ENCODE measurements around the gene CACNA1C.
"Not testable (repeated sequence)": the region's sequence is repeated elsewhere in the genome, so short reads cannot be mapped to it uniquely, and the experiment has no call there.

CACNA1C gene

DNA sequence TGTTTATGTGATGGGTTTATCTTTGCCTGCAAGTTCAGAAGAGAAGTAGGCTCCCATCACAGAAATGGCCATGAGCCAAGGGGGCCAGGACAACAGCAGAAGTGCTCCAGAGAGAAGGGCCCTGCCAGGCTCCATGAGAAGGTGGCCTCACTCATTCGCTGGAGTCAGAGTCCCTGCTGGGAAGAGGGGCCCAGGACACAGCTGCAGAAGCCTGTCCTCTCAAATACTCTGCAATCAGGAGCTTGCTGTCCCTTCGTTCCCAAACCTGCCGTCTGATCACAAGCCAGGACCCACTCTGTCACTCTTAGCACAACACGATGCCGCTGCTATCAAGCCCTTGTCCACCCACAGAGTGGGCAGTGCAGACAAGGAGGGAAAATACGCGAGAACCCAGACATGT lies 435.8 kb downstream of the CACNA1C start:
- no peak for DNase-seq (ENCODE audit: low spot score)
- TF ChIP-seq, protein P1, sequence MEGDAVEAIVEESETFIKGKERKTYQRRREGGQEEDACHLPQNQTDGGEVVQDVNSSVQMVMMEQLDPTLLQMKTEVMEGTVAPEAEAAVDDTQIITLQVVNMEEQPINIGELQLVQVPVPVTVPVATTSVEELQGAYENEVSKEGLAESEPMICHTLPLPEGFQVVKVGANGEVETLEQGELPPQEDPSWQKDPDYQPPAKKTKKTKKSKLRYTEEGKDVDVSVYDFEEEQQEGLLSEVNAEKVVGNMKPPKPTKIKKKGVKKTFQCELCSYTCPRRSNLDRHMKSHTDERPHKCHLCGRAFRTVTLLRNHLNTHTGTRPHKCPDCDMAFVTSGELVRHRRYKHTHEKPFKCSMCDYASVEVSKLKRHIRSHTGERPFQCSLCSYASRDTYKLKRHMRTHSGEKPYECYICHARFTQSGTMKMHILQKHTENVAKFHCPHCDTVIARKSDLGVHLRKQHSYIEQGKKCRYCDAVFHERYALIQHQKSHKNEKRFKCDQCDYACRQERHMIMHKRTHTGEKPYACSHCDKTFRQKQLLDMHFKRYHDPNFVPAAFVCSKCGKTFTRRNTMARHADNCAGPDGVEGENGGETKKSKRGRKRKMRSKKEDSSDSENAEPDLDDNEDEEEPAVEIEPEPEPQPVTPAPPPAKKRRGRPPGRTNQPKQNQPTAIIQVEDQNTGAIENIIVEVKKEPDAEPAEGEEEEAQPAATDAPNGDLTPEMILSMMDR (IDR thresholded peaks at IDR 0.05; ENCODE audit: extremely low read depth, missing control alignments): no peak

DNA sequence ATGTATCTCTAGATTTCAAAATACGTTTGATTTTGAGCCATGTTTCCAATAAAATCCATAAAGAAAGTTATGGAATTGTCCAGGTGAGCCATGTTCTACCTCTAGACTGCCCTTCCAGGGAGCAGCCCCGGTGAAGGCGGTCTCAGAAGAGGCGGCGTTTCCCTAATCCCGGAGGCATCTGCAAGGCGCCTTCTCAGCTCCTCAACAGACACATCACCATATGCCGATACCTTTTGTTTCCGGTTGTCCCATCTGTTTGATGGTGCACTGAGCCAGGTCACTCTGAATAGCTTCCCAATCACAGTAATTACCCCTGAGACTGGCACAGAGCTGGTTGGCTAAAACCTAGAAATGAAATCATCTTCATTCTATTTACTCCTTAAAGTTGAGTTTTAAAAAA lies 436.5 kb downstream of the CACNA1C start:
- TF ChIP-seq, protein P1 (IDR thresholded peaks at IDR 0.05; ENCODE audit: extremely low read depth, missing control alignments): no peak
- no peak for DNase-seq (ENCODE audit: low spot score)

GRCh38 chr12:2490831-2491230 lies 438.0 kb downstream of the CACNA1C start:
- no peak for DNase-seq (ENCODE audit: low spot score)

GRCh38 chr12:2491349-2491748 lies 438.6 kb downstream of the CACNA1C start:
- DNase-seq (ENCODE audit: low spot score): not testable (repeated sequence)

More at GRCh38 chr12:2490831-2491230, 438.0 kb downstream of the CACNA1C start:
- TF ChIP-seq, protein P1 (IDR thresholded peaks at IDR 0.05; ENCODE audit: extremely low read depth, missing control alignments): no peak

DNA sequence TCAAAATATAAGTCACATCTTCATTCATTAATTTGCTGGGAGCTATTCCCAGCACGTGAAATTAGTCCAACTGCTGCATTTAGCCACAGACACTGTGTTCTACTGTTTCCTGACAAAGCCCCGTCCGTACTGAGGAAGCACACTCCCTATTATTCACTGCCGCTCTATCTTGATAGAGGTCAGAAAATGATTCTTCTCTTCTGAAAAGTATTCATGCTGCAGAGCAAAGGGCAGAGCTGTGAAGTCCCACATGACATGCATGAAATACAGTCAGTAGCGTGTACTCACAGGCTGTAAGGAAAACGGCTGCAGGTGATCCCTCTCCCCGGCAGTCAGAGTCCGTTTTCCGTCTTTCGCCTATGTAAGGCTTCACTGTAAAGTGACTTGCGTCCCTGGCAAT lies 439.4 kb downstream of the CACNA1C start:
- TF ChIP-seq, protein P1 (IDR thresholded peaks at IDR 0.05; ENCODE audit: extremely low read depth, missing control alignments): no peak
- no peak for DNase-seq (ENCODE audit: low spot score)

DNA sequence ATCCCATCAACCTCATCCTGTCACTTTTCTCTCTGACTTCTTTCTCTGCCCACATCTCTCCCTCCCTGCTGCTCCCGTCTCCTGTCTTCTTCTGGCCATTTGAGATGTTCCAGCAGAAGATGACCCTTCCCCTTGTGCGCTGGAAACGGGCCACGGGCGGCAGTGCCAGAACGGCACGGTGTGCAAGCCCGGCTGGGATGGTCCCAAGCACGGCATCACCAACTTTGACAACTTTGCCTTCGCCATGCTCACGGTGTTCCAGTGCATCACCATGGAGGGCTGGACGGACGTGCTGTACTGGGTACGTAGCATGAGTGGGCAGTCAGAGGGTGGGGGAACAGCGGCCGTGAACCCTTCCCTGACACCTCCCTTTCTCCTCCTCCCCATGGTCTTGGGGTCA lies 440.3 kb downstream of the CACNA1C start:
- DNase-seq (ENCODE audit: low spot score): no peak
- TF ChIP-seq, protein P1 (IDR thresholded peaks at IDR 0.05; ENCODE audit: extremely low read depth, missing control alignments): no peak

DNA sequence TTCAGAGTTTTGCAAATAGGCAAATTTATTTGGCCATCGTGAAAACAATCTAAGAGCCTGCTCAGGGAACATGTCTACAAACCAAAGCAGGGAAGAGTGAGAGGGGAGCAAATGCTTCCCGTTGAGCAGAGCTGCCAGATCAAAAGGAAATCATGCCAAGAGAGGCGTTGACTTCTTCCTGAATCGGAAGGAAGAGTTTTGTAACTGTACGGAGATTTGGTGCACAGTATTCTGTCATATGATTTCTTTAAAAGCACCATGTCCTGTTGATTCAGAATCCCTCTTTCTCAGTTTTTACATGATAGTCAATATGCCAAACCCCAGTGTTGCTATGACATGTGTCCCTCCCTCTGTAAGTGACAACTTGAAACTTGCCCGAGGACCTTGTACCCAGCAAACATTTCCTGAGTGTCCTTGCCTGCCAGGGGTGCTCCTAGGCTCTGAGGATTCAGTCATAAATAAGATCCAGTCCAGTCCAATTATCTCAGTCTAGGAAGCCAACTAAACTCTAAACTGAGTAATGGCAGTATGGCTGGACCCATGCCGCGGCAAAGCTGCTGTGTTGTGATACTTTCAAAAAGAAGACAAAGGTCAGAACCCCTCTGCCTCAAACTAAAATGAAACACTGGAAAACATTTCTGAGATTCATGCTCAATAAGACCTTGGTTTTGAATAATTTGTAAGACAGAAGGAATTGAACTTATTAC lies 441.9 kb downstream of the CACNA1C start:
- DNase-seq (ENCODE audit: low spot score): no peak
- TF ChIP-seq, protein P1 (IDR thresholded peaks at IDR 0.05; ENCODE audit: extremely low read depth, missing control alignments): no peak

Data from GM20000 (cell line).